NB4 (cell line): ENCODE measurements around the gene KCNC1.

Experiments used
- DNase-seq: peaks from one replicate; pipeline ENCODE4 v3.0.0; 2010; ENCODE audit warnings: low read depth
- H3K4me3 ChIP-seq: one replicate; pipeline ENCODE4 v1.5.1; 2011; ENCODE audit warnings: mild to moderate bottlenecking, low read depth, low read length, moderate library complexity
- MYC ChIP-seq: IDR thresholded peaks from 2 replicates; pipeline ENCODE4 v1.6.1; 2011; ENCODE audit warnings: low read depth, low read length
- POLR2A ChIP-seq: IDR thresholded peaks from 2 replicates; pipeline ENCODE4 v1.6.1; 2011; ENCODE audit warnings: mild to moderate bottlenecking; ENCODE audit not compliant: insufficient read length; ENCODE audit errors: extremely low read depth
- TF ChIP-seq, protein P1 (sequence below): IDR thresholded peaks from one replicate; pipeline ENCODE4 v1.5.1; 2012; ENCODE audit warnings: low read depth, low read length
- TF ChIP-seq, protein P2 (sequence below): IDR thresholded peaks from 2 replicates; pipeline ENCODE4 v1.6.1; 2011; ENCODE audit warnings: low read depth, low read length

Gene KCNC1

DNA sequence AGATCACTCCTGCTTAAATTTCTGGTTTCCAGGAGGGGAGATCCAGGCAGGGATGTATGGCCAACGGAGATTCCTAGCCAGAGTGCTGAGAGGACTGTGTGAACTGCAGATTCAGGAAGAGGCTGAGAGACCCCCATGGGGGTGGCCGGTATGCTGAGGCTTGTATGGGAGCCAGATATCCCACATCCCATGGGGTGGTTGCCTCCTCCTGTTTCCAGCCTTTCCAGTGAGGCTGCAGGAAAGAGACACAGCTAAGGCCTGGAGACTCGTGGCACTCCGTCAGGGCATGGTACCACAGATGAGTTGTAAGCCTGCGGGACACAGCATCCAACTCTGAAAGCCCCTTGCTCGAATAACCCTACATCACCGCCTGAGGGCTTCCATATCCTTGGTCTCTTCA lies 16.6 kb upstream of the KCNC1 start:
- TF ChIP-seq POLR2A (no peak), MYC (no peak)
- TF ChIP-seq, protein P1, sequence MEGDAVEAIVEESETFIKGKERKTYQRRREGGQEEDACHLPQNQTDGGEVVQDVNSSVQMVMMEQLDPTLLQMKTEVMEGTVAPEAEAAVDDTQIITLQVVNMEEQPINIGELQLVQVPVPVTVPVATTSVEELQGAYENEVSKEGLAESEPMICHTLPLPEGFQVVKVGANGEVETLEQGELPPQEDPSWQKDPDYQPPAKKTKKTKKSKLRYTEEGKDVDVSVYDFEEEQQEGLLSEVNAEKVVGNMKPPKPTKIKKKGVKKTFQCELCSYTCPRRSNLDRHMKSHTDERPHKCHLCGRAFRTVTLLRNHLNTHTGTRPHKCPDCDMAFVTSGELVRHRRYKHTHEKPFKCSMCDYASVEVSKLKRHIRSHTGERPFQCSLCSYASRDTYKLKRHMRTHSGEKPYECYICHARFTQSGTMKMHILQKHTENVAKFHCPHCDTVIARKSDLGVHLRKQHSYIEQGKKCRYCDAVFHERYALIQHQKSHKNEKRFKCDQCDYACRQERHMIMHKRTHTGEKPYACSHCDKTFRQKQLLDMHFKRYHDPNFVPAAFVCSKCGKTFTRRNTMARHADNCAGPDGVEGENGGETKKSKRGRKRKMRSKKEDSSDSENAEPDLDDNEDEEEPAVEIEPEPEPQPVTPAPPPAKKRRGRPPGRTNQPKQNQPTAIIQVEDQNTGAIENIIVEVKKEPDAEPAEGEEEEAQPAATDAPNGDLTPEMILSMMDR, result no peak
- TF ChIP-seq, protein P2, sequence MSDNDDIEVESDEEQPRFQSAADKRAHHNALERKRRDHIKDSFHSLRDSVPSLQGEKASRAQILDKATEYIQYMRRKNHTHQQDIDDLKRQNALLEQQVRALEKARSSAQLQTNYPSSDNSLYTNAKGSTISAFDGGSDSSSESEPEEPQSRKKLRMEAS, result no peak
- H3K4me3 ChIP-seq, result no peak overlapping the region
- no peak for DNase-seq

DNA sequence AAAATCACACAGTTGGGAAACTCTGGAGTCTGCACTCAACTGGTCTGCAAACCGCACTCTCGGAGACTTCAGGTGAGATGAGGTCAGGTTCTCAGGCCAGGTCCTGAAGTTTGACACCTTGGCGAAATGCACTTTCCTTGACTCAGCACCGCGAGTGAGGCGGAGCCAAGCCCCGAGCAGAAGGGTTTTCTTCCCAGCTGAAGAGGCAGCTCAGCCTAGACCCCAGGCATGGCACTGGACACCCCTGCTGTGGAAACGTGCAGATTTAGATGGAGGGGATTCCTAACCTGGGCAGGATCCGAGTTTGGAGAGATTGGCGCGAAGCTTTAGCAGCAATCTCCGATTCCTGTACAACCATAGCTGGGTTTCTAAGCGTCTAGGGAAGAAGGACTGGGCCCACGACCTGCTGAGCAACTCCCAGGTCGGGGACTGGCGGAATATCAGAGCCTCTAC lies 16.0 kb upstream of the KCNC1 start:
- DNase-seq, result no peak
- TF ChIP-seq, protein P1, result no peak
- no peak overlapping the region for H3K4me3 ChIP-seq

DNA sequence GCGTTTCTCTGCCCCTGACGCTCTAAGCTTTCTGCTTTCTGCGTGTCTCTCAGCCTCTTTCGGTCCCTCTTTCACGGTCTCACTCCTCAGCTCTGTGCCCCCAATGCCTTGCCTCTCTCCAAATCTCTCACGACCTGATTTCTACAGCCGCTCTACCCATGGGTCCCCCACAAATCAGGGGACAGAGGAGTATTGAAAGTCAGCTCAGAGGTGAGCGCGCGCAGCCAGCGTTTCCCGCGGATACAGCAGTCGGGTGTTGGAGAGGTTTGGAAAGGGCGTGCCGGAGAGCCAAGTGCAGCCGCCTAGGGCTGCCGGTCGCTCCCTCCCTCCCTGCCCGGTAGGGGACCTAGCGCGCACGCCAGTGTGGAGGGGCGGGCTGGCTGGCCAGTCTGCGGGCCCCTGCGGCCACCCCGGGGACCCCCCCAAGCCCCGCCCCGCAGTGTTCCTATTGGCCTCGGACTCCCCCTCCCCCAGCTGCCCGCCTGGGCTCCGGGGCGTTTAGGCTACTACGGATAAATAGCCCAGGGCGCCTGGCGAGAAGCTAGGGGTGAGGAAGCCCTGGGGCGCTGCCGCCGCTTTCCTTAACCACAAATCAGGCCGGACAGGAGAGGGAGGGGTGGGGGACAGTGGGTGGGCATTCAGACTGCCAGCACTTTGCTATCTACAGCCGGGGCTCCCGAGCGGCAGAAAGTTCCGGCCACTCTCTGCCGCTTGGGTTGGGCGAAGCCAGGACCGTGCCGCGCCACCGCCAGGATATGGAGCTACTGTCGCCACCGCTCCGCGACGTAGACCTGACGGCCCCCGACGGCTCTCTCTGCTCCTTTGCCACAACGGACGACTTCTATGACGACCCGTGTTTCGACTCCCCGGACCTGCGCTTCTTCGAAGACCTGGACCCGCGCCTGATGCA lies 15.3 kb upstream of the KCNC1 start, which contains the start of gene MYOD1:
MYOD1 (plus strand) TSS at position 544 of the 910 bp plus-strand sequence; CDS start at position 756, 212 bp downstream.
- DNase-seq, result no peak

DNA sequence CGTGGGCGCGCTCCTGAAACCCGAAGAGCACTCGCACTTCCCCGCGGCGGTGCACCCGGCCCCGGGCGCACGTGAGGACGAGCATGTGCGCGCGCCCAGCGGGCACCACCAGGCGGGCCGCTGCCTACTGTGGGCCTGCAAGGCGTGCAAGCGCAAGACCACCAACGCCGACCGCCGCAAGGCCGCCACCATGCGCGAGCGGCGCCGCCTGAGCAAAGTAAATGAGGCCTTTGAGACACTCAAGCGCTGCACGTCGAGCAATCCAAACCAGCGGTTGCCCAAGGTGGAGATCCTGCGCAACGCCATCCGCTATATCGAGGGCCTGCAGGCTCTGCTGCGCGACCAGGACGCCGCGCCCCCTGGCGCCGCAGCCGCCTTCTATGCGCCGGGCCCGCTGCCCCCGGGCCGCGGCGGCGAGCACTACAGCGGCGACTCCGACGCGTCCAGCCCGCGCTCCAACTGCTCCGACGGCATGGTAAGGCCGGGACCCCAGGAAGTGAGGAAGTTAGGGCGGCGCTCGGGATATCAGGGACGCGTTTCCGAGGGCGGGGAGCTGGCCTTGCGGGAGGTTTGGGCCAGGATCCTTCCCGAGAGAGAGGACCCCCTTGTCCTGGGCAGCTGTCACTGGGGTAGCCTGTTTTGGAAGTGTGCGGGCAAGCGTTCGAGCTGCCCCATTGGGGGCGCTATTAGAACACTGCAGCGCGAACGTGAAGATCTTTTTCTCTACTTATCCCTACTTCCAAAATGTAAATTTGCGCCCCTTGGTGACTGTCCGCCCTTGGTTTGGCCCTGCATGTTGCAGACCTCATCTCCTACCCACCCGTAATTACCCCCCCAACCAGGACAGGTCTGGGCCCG lies 14.4 kb upstream of the KCNC1 start:
- TF ChIP-seq, protein P1, result no peak
- TF ChIP-seq, protein P2, result no peak
- TF ChIP-seq POLR2A (no peak), MYC (no peak)
- no peak for DNase-seq
- no peak overlapping the region for H3K4me3 ChIP-seq

More for the DNA sequence above, 15.3 kb upstream of the KCNC1 start, which contains the start of gene MYOD1:
- TF ChIP-seq POLR2A (no peak), MYC (no peak)
- TF ChIP-seq, protein P1, result no peak
- TF ChIP-seq, protein P2, result no peak
- H3K4me3 ChIP-seq, result no peak within 1 kb of the TSS

DNA sequence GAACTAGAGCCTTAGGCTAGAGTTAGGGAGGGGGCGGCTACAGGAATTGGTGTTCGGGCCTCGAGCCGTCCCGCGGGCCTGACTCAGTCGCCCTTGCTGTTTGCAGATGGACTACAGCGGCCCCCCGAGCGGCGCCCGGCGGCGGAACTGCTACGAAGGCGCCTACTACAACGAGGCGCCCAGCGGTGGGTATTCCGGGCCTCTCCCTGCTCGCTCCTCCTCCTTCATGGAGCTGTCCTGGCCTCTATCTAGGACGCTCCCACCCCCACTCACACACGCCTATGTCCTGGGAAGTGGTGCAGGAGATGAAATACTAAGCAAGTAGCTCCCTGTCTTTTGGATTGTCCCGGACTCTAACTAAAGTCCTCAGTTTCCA lies 13.8 kb upstream of the KCNC1 start:
- no peak overlapping the region for H3K4me3 ChIP-seq
- TF ChIP-seq, protein P1, result no peak
- TF ChIP-seq MYC (no peak), POLR2A (no peak)

More for the DNA sequence above, 13.8 kb upstream of the KCNC1 start:
- DNase-seq, result no peak
